DND-41 (cell line): ENCODE measurements around the gene CCDC68.

Experiments used
- ATAC-seq: fragments of 200-7000 bp; cut with Tn5 transposase; 3 replicates; pipeline ENCODE4 v1.9.1; 2021; ENCODE audit warnings: low read depth; ENCODE audit not compliant: insufficient read depth
- DNase-seq: peaks from one replicate; pipeline ENCODE4 v3.0.0-alpha.2; 2020
- H2AFZ ChIP-seq: 2 replicates; pipeline ENCODE4 v1.6.0; 2012; ENCODE audit warnings: low read depth, low read length
- H3K27ac ChIP-seq: 2 replicates; pipeline ENCODE4 v1.5.1; 2012; ENCODE audit warnings: low read length, inconsistent platforms
- H3K27me3 ChIP-seq: fragments of 200-600 bp; sonication (generic); 2 replicates; pipeline ENCODE4 v1.6.0; 2012; ENCODE audit warnings: low read length, mild to moderate bottlenecking, inconsistent platforms; ENCODE audit not compliant: insufficient read depth, poor library complexity
- H3K36me3 ChIP-seq: 2 replicates; pipeline ENCODE4 v1.5.1; 2012; ENCODE audit warnings: low read length, inconsistent platforms; ENCODE audit not compliant: insufficient read depth
- H3K4me1 ChIP-seq: 2 replicates; pipeline ENCODE4 v1.5.1; 2012; ENCODE audit warnings: mild to moderate bottlenecking, low read length; ENCODE audit not compliant: insufficient read depth
- H3K4me2 ChIP-seq: 2 replicates; pipeline ENCODE4 v1.6.0; 2012; ENCODE audit warnings: mild to moderate bottlenecking, moderate library complexity, low read length, inconsistent platforms; ENCODE audit not compliant: insufficient read depth
- H3K4me3 ChIP-seq, 2 experiments: fragments of 200-600 bp in 1 of 2; shearing (Covaris generic) in 1 of 2; 2 replicates each; pipeline ENCODE4 v1.5.1; 2012 to 2016; ENCODE audit warnings: inconsistent platforms in 2 of 2, low read length in 2 of 2, mild to moderate bottlenecking in 2 of 2, low read depth in 1 of 2, moderate library complexity in 1 of 2
- H3K79me2 ChIP-seq: 2 replicates; pipeline ENCODE4 v1.6.0; 2012; ENCODE audit warnings: low read length, inconsistent platforms; ENCODE audit not compliant: insufficient read depth
- H3K9ac ChIP-seq: 2 replicates; pipeline ENCODE4 v1.6.0; 2012; ENCODE audit warnings: low read depth, mild to moderate bottlenecking, inconsistent platforms, low read length, moderate library complexity
- H3K9me3 ChIP-seq: 2 replicates; pipeline ENCODE4 v1.5.1; 2012; ENCODE audit warnings: low read length, moderate library complexity, mild to moderate bottlenecking, inconsistent platforms; ENCODE audit not compliant: insufficient read depth, severe bottlenecking
- H4K20me1 ChIP-seq: 2 replicates; pipeline ENCODE4 v1.6.0; 2012; ENCODE audit warnings: low read length; ENCODE audit not compliant: insufficient read depth
- CTCF ChIP-seq: IDR thresholded peaks from 2 replicates; pipeline ENCODE4 v1.5.1; 2012; ENCODE audit warnings: borderline replicate concordance, low read length, moderate library complexity, mild to moderate bottlenecking; ENCODE audit not compliant: poor library complexity, severe bottlenecking; ENCODE audit errors: extremely low read depth
- EZH2 ChIP-seq: IDR thresholded peaks from 3 replicates; pipeline ENCODE4 v1.6.1; 2012; ENCODE audit warnings: borderline replicate concordance, low read depth, mild to moderate bottlenecking, moderate library complexity, low read length, inconsistent platforms; ENCODE audit not compliant: severe bottlenecking

CCDC68 gene

GRCh38 chr18:54952026-54952425, 7.2 kb downstream of the CCDC68 start:
- no peak overlapping the region for H3K27ac ChIP-seq
- peaks cover 3% of the 10 kb centered on the region; the same call in 1 of the 2 replicates for H3K4me1 ChIP-seq
- no peaks in the 10 kb centered on the region for H3K79me2 ChIP-seq
- H3K9ac ChIP-seq: no peak overlapping the region
- no peaks in the 10 kb centered on the region for H3K9me3 ChIP-seq
- H4K20me1 ChIP-seq: no peaks in the 10 kb centered on the region
- H3K4me3 ChIP-seq: no peak overlapping the region
- no peaks in the 10 kb centered on the region for H3K36me3 ChIP-seq
- no peaks in the 10 kb centered on the region for H3K27me3 ChIP-seq
- DNase-seq: no peak
- TF ChIP-seq CTCF (no peak), EZH2 (no peak)
- no peak overlapping the region for H2AFZ ChIP-seq
- no peak overlapping the region for H3K4me2 ChIP-seq
- no peak for ATAC-seq

GRCh38 chr18:54950221-54950620, 9.0 kb downstream of the CCDC68 start:
- Histone ChIP-seq H3K9ac (no peak overlapping the region), H3K27me3 (no peaks in the 10 kb centered on the region), H3K4me1 (peaks cover 18% of the 10 kb centered on the region), H2AFZ (no peak overlapping the region), H3K36me3 (no peaks in the 10 kb centered on the region), H4K20me1 (no peaks in the 10 kb centered on the region), H3K27ac (no peak overlapping the region), H3K4me2 (no peak overlapping the region), H3K4me3 (no peak overlapping the region), H3K9me3 (no peaks in the 10 kb centered on the region), H3K79me2 (no peaks in the 10 kb centered on the region)
- DNase-seq (no peak), ATAC-seq (no peak)
- peak; percentile 49 for TF ChIP-seq CTCF
- no peak for TF ChIP-seq EZH2

GRCh38 chr18:54949588-54949987, 9.7 kb downstream of the CCDC68 start:
- no peaks in the 10 kb centered on the region for H3K27me3 ChIP-seq
- peaks cover 18% of the 10 kb centered on the region for H3K4me1 ChIP-seq
- no peaks in the 10 kb centered on the region for H4K20me1 ChIP-seq
- no peak overlapping the region for H3K4me2 ChIP-seq
- no peak overlapping the region for H3K9ac ChIP-seq
- no peak overlapping the region for H3K27ac ChIP-seq
- no peak for TF ChIP-seq EZH2
- TF ChIP-seq CTCF: no peak
- no peak overlapping the region for H2AFZ ChIP-seq
- no peaks in the 10 kb centered on the region for H3K36me3 ChIP-seq
- DNase-seq (no peak), ATAC-seq (no peak)
- no peaks in the 10 kb centered on the region for H3K79me2 ChIP-seq
- no peak overlapping the region for H3K4me3 ChIP-seq
- H3K9me3 ChIP-seq: no peaks in the 10 kb centered on the region

GRCh38 chr18:54948350-54948837, 10.9 kb downstream of the CCDC68 start:
- TF ChIP-seq CTCF: no peak
- DNase-seq: no peak
- Histone ChIP-seq H3K27ac (no peak overlapping the region), H2AFZ (no peak overlapping the region), H4K20me1 (no peaks in the 10 kb centered on the region), H3K79me2 (no peaks in the 10 kb centered on the region), H3K36me3 (no peaks in the 10 kb centered on the region), H3K4me3 (no peak overlapping the region), H3K4me2 (no peak overlapping the region), H3K9me3 (no peaks in the 10 kb centered on the region), H3K27me3 (no peaks in the 10 kb centered on the region), H3K4me1 (peaks cover 18% of the 10 kb centered on the region), H3K9ac (no peak overlapping the region)
- ATAC-seq: no peak
